ENCODE data around the gene CST11.
A peak's percentile ranks its signal among the peaks of the same experiment; 100 is the strongest.

- TF ChIP-seq CTCF (conservative IDR thresholded peaks at IDR 0.05 in 1 of 2, IDR thresholded peaks at IDR 0.05 in 1 of 2; ENCODE audit: extremely low read depth in 1 of 2, insufficient read depth in 1 of 2, low read depth in 1 of 2, low read length in 2 of 2) (peak in 1 of 2 donors; percentile 56), EZH2 (IDR thresholded peaks at IDR 0.05; ENCODE audit: borderline replicate concordance, low read length) (no peak)
Observed at GRCh38 chr20:23420943-23421931, 31.4 kb downstream of the CST11 start, which contains the start of gene NAPB.

All from mammary epithelial cell (primary cell).